Measurements from ENCODE around the gene TNNC2. TPM values are rescaled to one million over a fixed set of nuclear protein-coding genes. Genes with fewer than 3 reads are reported as not detected.

Gene TNNC2
- total and polyA plus RNA-seq, 2 donors (not counting 1 experiment from before 2014, with no cell fraction given): 0.33 TPM; not detected in 1

DNA sequence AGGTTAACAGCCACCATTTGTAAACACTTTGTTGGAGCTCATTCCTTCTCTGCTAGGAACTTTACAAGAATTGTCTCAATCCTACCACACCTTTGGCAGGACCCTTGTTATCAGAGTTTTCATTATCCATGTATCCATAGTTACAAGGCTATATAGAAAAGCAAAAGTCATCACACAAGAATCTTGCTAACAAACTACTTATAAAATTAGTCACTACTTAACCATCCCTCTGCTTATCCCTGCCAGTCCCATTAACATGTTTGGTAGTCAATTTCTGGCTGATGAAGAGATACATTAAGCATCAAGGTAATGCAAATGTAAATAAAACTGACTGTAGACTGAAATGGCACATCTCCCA, 40.7 kb upstream of the TNNC2 start:
- no peaks in the 10 kb centered on the region for H3K27me3 ChIP-seq (replicated peaks in 1 of 4; ENCODE audit: control extremely low read depth in 1 of 4, control insufficient read depth in 3 of 4, insufficient read depth in 4 of 4, low read length in 3 of 4)
- CTCF ChIA-PET: interaction anchor here (0.7 kb wide), 1 partner anchor 14 kb away, joined by 3 read pairs; no protein-coding TSS in a partner anchor
- H3K4me3 Mint-ChIP-seq: no peak overlapping the region
- POLR2A ChIA-PET: no interaction called here
- peaks cover 5% of the 10 kb centered on the region for H3K79me2 ChIP-seq (ENCODE audit: control insufficient read depth, insufficient read depth, low read length)
- H3K9me3 ChIP-seq (ENCODE audit: control extremely low read depth in 1 of 3, control insufficient read depth in 2 of 3, insufficient read depth in 1 of 3, low read length in 2 of 3): no peaks in the 10 kb centered on the region
- H3K4me2 ChIP-seq (replicated peaks; ENCODE audit: low read depth, low read length, poor library complexity, severe bottlenecking): no peak overlapping the region
- no peaks in the 10 kb centered on the region for H4K20me1 ChIP-seq (ENCODE audit: control insufficient read depth, insufficient read depth, low read length, poor library complexity, severe bottlenecking)
- DNase-seq (no peak), ATAC-seq (ENCODE audit: low read depth) (no peak)
- no peak for TF ChIP-seq EZH2 (IDR thresholded peaks at IDR 0.05; ENCODE audit: borderline replicate concordance, insufficient read depth, low read depth, low read length, poor library complexity, severe bottlenecking)
- TF ChIP-seq, protein P1, sequence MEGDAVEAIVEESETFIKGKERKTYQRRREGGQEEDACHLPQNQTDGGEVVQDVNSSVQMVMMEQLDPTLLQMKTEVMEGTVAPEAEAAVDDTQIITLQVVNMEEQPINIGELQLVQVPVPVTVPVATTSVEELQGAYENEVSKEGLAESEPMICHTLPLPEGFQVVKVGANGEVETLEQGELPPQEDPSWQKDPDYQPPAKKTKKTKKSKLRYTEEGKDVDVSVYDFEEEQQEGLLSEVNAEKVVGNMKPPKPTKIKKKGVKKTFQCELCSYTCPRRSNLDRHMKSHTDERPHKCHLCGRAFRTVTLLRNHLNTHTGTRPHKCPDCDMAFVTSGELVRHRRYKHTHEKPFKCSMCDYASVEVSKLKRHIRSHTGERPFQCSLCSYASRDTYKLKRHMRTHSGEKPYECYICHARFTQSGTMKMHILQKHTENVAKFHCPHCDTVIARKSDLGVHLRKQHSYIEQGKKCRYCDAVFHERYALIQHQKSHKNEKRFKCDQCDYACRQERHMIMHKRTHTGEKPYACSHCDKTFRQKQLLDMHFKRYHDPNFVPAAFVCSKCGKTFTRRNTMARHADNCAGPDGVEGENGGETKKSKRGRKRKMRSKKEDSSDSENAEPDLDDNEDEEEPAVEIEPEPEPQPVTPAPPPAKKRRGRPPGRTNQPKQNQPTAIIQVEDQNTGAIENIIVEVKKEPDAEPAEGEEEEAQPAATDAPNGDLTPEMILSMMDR (IDR thresholded peaks at IDR 0.05): no peak
- H3K36me3 ChIP-seq (replicated peaks in 1 of 2; ENCODE audit: control extremely low read depth in 1 of 2, control insufficient read depth in 1 of 2, extremely low read depth in 1 of 2, insufficient read depth in 2 of 2, low read length in 1 of 2): peaks cover 0 to 5% of the 10 kb centered on the region in 2 experiments
- no peaks in the 10 kb centered on the region for H3K27me3 Mint-ChIP-seq
- no peak overlapping the region for H3K4me3 ChIP-seq (ENCODE audit: control extremely low read depth in 1 of 5, extremely low read depth in 1 of 5, insufficient read depth in 1 of 5, low read depth in 2 of 5, low read length in 4 of 5)
- intact Hi-C loops (cut with micrococcal nuclease): no loop called here
- no peak overlapping the region for H2AFZ ChIP-seq (ENCODE audit: insufficient read depth, low read depth, low read length, poor library complexity, severe bottlenecking)
- H3K27ac ChIP-seq (ENCODE audit: low read length in 2 of 2): no peak overlapping the region
- H3K27ac Mint-ChIP-seq: no peak overlapping the region
- no peak overlapping the region for H3K9ac ChIP-seq (ENCODE audit: low read length)
- no peaks in the 10 kb centered on the region for H3K4me1 ChIP-seq (ENCODE audit: control insufficient read depth in 2 of 2, insufficient read depth in 2 of 2, low read length in 2 of 2)
- H3K4me1 Mint-ChIP-seq: no peaks in the 10 kb centered on the region
- no peaks in the 10 kb centered on the region for H3K9me3 Mint-ChIP-seq (ENCODE audit: insufficient read depth)

DNA sequence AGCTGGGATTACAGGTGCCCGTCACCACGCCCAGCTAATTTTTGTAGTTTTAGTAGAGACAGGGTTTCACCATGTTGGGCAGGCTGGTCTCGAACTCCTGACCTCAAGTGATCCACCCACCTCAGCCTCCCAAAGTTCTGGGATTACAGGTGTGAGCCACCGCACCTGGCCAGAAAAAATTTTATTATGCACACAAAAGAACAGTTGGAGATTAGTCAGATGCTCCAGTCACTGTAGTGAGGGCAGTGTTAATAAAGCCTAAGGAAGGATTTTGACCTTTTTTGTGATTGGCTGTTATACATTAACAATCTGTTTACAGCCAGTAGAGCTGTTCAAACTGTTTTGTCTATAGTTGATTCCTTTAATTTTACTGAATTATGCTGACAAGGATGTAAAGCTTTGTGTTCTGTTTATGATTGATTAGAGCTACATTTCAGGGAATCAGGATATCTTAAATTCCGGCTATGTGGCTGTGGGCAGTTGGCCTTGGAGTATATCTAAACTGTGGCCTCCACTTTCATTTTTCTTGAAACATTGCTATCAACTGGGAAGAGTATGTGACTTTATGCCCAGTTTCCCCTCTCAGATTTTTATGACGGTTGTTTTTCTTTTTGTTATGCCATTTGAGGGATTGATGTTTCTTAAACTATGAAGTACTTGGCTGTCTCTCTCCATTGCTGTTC, 40.2 kb upstream of the TNNC2 start:
- no peak overlapping the region for H3K27ac Mint-ChIP-seq
- ATAC-seq (ENCODE audit: low read depth): no peak
- 82% methylated on average over 2 of the region's 6 CpGs for WGBS (ENCODE audit: insufficient coverage)

More for the DNA sequence above, 40.2 kb upstream of the TNNC2 start:
- no peak for DNase-seq
- no peak overlapping the region for H3K4me3 Mint-ChIP-seq
- intact Hi-C loops (cut with micrococcal nuclease): no loop called here
- no peaks in the 10 kb centered on the region for H3K9me3 Mint-ChIP-seq (ENCODE audit: insufficient read depth)
- Histone ChIP-seq H3K9me3 (ENCODE audit: control extremely low read depth in 1 of 3, control insufficient read depth in 2 of 3, insufficient read depth in 1 of 3, low read length in 2 of 3) (no peaks in the 10 kb centered on the region), H3K27ac (ENCODE audit: low read length in 2 of 2) (no peak overlapping the region), H3K36me3 (replicated peaks in 1 of 2; ENCODE audit: control extremely low read depth in 1 of 2, control insufficient read depth in 1 of 2, extremely low read depth in 1 of 2, insufficient read depth in 2 of 2, low read length in 1 of 2) (peaks cover 0 to 2% of the 10 kb centered on the region in 2 experiments), H3K27me3 (replicated peaks in 1 of 4; ENCODE audit: control extremely low read depth in 1 of 4, control insufficient read depth in 3 of 4, insufficient read depth in 4 of 4, low read length in 3 of 4) (no peaks in the 10 kb centered on the region), H3K79me2 (ENCODE audit: control insufficient read depth, insufficient read depth, low read length) (peaks cover 5% of the 10 kb centered on the region), H3K9ac (ENCODE audit: low read length) (no peak overlapping the region), H3K4me1 (ENCODE audit: control insufficient read depth in 2 of 2, insufficient read depth in 2 of 2, low read length in 2 of 2) (no peaks in the 10 kb centered on the region), H4K20me1 (ENCODE audit: control insufficient read depth, insufficient read depth, low read length, poor library complexity, severe bottlenecking) (no peaks in the 10 kb centered on the region), H2AFZ (ENCODE audit: insufficient read depth, low read depth, low read length, poor library complexity, severe bottlenecking) (no peak overlapping the region), H3K4me3 (ENCODE audit: control extremely low read depth in 1 of 5, extremely low read depth in 1 of 5, insufficient read depth in 1 of 5, low read depth in 2 of 5, low read length in 4 of 5) (no peak overlapping the region), H3K4me2 (replicated peaks; ENCODE audit: low read depth, low read length, poor library complexity, severe bottlenecking) (no peak overlapping the region)
- no peaks in the 10 kb centered on the region for H3K27me3 Mint-ChIP-seq
- ChIA-PET CTCF (interaction anchor here (0.7 kb wide), 1 partner anchor 15 kb away, joined by 3 read pairs; no protein-coding TSS in a partner anchor), POLR2A (no interaction called here)
- no peaks in the 10 kb centered on the region for H3K4me1 Mint-ChIP-seq
- no peak for TF ChIP-seq EZH2 (IDR thresholded peaks at IDR 0.05; ENCODE audit: borderline replicate concordance, insufficient read depth, low read depth, low read length, poor library complexity, severe bottlenecking)
- TF ChIP-seq, protein P1 (IDR thresholded peaks at IDR 0.05): no peak

Measured in B cell (primary cell).